GM23248 (cell line): ENCODE measurements around the gene SARM1.

Experiments
- EZH2 ChIP-seq: fragments of 200-600 bp; sonication (generic); IDR thresholded peaks from 2 replicates; pipeline ENCODE4 v1.6.1; 2018; ENCODE audit warnings: antibody characterized with exemption, mild to moderate bottlenecking; ENCODE audit not compliant: insufficient read depth, poor library complexity, severe bottlenecking
- EZH2phosphoT487 ChIP-seq: fragments of 200-600 bp; sonication (generic); IDR thresholded peaks from 2 replicates; pipeline ENCODE4 v1.6.1; 2018; ENCODE audit warnings: antibody characterized with exemption, moderate library complexity, mild to moderate bottlenecking, low read depth; ENCODE audit not compliant: insufficient read depth

GRCh38 chr17:28342313-28342712 lies 29.2 kb upstream of the SARM1 start:
- TF ChIP-seq EZH2: no peak
- TF ChIP-seq EZH2phosphoT487: no peak
